ENCODE results near the gene SUFU. TPM values are rescaled to one million over a fixed set of nuclear protein-coding genes. Genes with fewer than 3 reads are reported as not detected.

The SUFU gene
- total and polyA plus RNA-seq, 2 of the 8 experiments (the other 6 are each of a cell fraction or from before 2014, with no cell fraction given) = 7.0 to 10.8 TPM

DNA sequence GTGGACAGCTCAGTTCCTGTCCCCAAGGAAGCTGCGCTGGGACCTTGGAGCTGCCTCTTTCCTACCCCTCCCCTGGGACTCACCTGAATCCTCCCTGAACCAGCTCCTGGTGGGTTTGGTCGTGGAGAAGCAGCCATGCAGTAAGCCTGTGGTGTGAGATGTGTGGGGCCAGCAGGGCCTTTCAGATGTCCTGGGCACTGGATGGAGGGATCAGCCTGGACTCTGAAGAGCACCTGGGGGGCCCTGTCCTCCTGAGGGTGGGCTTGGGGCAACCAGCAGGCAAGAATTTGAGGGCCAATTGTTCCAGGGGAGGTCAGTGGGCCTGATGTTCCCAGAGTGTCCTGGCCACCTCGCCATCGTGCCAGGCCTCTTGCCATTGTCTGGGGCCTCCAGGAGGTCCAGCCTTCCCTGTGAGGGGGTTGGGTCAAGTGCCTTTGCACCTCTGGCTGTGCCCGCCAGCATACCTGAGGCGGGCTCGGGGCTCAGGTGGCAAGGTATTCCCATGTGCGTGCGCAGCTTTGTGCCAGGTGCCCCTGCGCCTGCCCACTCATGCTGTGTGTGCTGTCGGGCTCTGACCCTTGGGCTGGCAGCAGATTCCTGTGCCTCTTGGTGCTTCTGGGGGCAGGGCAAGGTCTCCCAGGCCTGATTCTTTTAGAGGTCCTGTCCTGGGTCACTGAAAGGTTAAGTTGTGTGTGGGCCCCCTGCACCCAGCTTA is 147.8 kb downstream of the SUFU start (continued):
- TF ChIP-seq RNF2 (IDR thresholded peaks at IDR 0.05; ENCODE audit: borderline replicate concordance, low read depth, low read length, missing control alignments, poor library complexity, severe bottlenecking) = no peak
- no peak for TF ChIP-seq BACH1 (IDR thresholded peaks at IDR 0.05; ENCODE audit: low read length)
- TF ChIP-seq HDAC6 (IDR thresholded peaks at IDR 0.05; ENCODE audit: low read depth, low read length) = no peak
- no peak for TF ChIP-seq SP1 (IDR thresholded peaks at IDR 0.05; ENCODE audit: low read depth, low read length)
- no peak for TF ChIP-seq FOSL1 (IDR thresholded peaks at IDR 0.05; ENCODE audit: insufficient read depth, low read depth, low read length)

Data from H1 (cell line).